Upper lobe of left lung (tissue), 6 donors: Measurements from ENCODE around the gene TOP1. TPM values are rescaled to one million over a fixed set of nuclear protein-coding genes. Genes with fewer than 3 reads are reported as not detected.

Experiments used
- ATAC-seq, 2 donors: fragments of 200-7000 bp; cut with Tn5 transposase; one replicate each; pipeline ENCODE4 v1.9.1; 2022; ENCODE audit warnings: mild to moderate bottlenecking in 2 of 2, moderate library complexity in 2 of 2; ENCODE audit not compliant: low FRiP score in 2 of 2
- DNase-seq, 2 donors: peaks; one replicate each; pipeline ENCODE4 v3.0.0-alpha.2; 2019 to 2020
- H3K27ac ChIP-seq, 4 donors: fragments of 200-600 bp; sonication (generic); one replicate each; pipeline ENCODE4 v1.5.1; 2016 to 2019
- H3K27me3 ChIP-seq, 4 donors: fragments of 200-600 bp; sonication (generic); one replicate each; pipeline ENCODE4 v1.5.1; 2017 to 2019
- H3K36me3 ChIP-seq, 4 donors: fragments of 200-600 bp; sonication (generic); one replicate each; pipeline ENCODE4 v1.5.1; 2016 to 2019
- H3K4me1 ChIP-seq, 4 donors: fragments of 200-600 bp; sonication (generic); one replicate each; pipeline ENCODE4 v1.5.1; 2018 to 2019
- H3K4me3 ChIP-seq, 4 donors: fragments of 200-600 bp; sonication (generic); one replicate each; pipeline ENCODE4 v1.5.1; 2017 to 2019; ENCODE audit warnings: mild to moderate bottlenecking in 2 of 4, moderate library complexity in 1 of 4
- H3K9me3 ChIP-seq, 4 donors: fragments of 200-600 bp; sonication (generic); one replicate each; pipeline ENCODE4 v1.5.1; 2018 to 2019
- EP300 ChIP-seq, 4 donors: sonication (generic); formaldehyde crosslinking; IDR thresholded peaks; one replicate each; pipeline ENCODE4 v1.5.1; 2017; ENCODE audit warnings: antibody characterized with exemption in 4 of 4, control low read depth in 2 of 4
- POLR2A ChIP-seq, 4 donors: fragments of 450-650 bp; IDR thresholded peaks; one replicate each; pipeline ENCODE4 v1.5.1; 2016 to 2017; ENCODE audit warnings: antibody characterized with exemption in 4 of 4, mild to moderate bottlenecking in 2 of 4
- POLR2AphosphoS5 ChIP-seq, 2 donors: sonication (generic); formaldehyde crosslinking; IDR thresholded peaks; one replicate each; pipeline ENCODE4 v1.5.1; 2017; ENCODE audit warnings: antibody characterized with exemption in 2 of 2
- WGBS, 2 donors: methylation state at CpG; one replicate each; pipeline ENCODE4 v1.1.5; 2017 to 2018; 5-methylcytosine and 5-hydroxymethylcytosine counted together
- total RNA-seq, 6 donors: library from RNA; depleted of rRNA in 4 of 6; stranded (reverse); fragments of >200 nt in 4 of 6; gene quantifications; one replicate each; pipeline versions ENCODE4 v1.1.0 to v1.2.1, GENCODE V29; 2016 to 2021
- TF ChIP-seq, protein P1 (sequence below), 6 experiments: fragments of 450-650 bp in 4 of 6; fragments of 200-600 bp in 2 of 6; sonication (generic) in 2 of 6; IDR thresholded peaks; one replicate each; pipeline ENCODE4 v1.5.1; 2016 to 2019; ENCODE audit warnings: antibody characterized with exemption in 6 of 6
- donor health status: DM: no; HTN: no; CAD: no; lungs with moderate emphysema.
- donor health status: DM: no; HTN: yes; CAD: no; lungs with severe emphysema.

TOP1 gene
- total RNA-seq, 6 donors from 2014 or later, result 39.8 to 94.2 (median 49.0) TPM

DNA sequence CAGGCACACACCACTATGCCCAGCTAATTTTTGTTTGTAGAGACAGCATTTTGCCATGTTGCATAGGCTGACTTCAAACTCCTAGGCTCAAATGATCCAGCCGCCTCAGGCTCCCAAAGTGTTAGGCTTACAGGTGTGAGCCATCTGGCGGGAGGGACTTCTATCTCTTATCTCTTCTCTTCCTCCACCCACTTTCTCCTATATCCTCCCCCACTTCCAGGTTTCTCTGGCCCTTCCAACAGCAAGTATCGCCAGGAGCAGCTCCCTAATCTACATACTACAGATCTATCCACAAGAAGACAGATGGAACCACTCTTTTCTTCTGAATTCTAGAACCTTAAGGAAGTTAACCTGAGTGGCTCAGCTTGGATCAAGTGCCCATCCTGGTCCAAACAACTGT lies 5.1 kb upstream of the TOP1 start:
- DNase-seq (no peak), ATAC-seq (no peak)
- H3K36me3 ChIP-seq, result no peaks in the 10 kb centered on the region
- H3K27ac ChIP-seq, result no peak overlapping the region
- H3K27me3 ChIP-seq, result no peaks in the 10 kb centered on the region
- no peaks in the 10 kb centered on the region for H3K9me3 ChIP-seq
- 85 to 88% methylated on average over 3 of the region's 3 CpGs for WGBS, 2 donors
- TF ChIP-seq, protein P1, sequence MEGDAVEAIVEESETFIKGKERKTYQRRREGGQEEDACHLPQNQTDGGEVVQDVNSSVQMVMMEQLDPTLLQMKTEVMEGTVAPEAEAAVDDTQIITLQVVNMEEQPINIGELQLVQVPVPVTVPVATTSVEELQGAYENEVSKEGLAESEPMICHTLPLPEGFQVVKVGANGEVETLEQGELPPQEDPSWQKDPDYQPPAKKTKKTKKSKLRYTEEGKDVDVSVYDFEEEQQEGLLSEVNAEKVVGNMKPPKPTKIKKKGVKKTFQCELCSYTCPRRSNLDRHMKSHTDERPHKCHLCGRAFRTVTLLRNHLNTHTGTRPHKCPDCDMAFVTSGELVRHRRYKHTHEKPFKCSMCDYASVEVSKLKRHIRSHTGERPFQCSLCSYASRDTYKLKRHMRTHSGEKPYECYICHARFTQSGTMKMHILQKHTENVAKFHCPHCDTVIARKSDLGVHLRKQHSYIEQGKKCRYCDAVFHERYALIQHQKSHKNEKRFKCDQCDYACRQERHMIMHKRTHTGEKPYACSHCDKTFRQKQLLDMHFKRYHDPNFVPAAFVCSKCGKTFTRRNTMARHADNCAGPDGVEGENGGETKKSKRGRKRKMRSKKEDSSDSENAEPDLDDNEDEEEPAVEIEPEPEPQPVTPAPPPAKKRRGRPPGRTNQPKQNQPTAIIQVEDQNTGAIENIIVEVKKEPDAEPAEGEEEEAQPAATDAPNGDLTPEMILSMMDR (IDR thresholded peaks at IDR 0.05), result no peak
- TF ChIP-seq POLR2A (IDR thresholded peaks at IDR 0.05) (no peak), POLR2AphosphoS5 (IDR thresholded peaks at IDR 0.05) (no peak), EP300 (IDR thresholded peaks at IDR 0.05) (no peak)
- no peak overlapping the region for H3K4me3 ChIP-seq
- peaks cover 4 to 7% (median 5%) of the 10 kb centered on the region in 4 donors for H3K4me1 ChIP-seq

DNA sequence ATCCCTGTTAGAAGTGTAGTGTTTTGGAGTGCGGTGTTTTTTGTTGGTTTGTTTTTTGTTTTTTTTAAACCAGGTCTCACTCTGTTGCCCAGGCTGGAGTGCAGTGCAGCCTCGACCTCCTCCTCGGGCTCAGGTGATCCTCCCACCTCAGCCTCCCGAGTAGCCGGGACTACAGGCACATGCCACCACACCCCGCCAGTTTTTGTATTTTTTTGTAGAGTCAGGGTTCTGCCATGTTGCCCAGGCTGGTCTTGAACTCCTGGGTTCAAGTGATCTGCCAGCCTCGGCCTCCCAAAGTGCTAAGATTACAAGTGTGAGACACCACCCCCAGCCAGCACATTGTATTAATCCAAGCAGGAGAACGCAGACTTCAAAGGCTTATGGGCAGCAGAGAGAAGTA lies 1.3 kb upstream of the TOP1 start:
- DNase-seq (no peak), ATAC-seq (no peak)
- Histone ChIP-seq H3K9me3 (no peaks in the 10 kb centered on the region), H3K4me3 (no peak overlapping the region), H3K4me1 (peaks cover 24 to 34% (median 25%) of the 10 kb centered on the region in 4 donors), H3K36me3 (no peaks in the 10 kb centered on the region), H3K27me3 (no peaks in the 10 kb centered on the region), H3K27ac (peak overlapping the region in 1 of 4 donors; percentile 99)
- WGBS, 2 donors, result 90 to 91% methylated on average over 8 of the region's 8 CpGs
- TF ChIP-seq POLR2AphosphoS5 (IDR thresholded peaks at IDR 0.05) (no peak), EP300 (IDR thresholded peaks at IDR 0.05) (no peak), POLR2A (IDR thresholded peaks at IDR 0.05) (no peak)
- TF ChIP-seq, protein P1 (IDR thresholded peaks at IDR 0.05), result no peak

DNA sequence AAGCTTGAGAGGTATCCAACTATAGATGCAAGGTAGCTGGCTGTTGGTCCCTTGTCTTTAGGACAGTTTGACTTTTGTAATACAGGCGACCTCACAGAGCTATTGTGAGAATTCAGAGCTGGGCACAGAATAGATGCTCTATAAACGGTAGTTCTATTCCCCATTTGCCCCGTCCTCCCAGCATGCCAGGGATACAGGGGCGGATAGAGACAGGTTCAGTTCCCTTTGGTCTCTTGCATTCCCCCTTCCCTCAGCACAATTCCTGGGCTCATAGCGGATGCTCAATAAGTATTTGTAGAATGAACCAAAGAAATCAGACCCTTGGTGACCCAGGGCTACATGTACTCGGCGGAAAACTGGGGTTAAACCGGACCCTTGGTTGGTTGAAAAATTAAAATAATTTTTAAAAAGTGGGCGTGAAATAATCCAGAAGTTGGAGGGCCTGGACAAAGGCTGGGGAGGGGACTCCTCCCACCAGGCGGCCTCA lies 707 bp upstream of the TOP1 start:
- Histone ChIP-seq H3K27ac (peak overlapping the region; percentile 45 to 99 (median 72)), H3K27me3 (no peaks in the 10 kb centered on the region), H3K36me3 (no peaks in the 10 kb centered on the region), H3K9me3 (no peaks in the 10 kb centered on the region), H3K4me1 (peaks cover 29 to 40% (median 31%) of the 10 kb centered on the region in 4 donors), H3K4me3 (peak overlapping the region in 3 of 4 donors; percentile 63 to 80 (median 73))
- WGBS, 2 donors, result 36% methylated on average over 10 of the region's 10 CpGs
- DNase-seq (no peak), ATAC-seq (no peak)
- TF ChIP-seq POLR2A (IDR thresholded peaks at IDR 0.05) (no peak), POLR2AphosphoS5 (IDR thresholded peaks at IDR 0.05) (no peak), EP300 (IDR thresholded peaks at IDR 0.05) (no peak)
- TF ChIP-seq, protein P1 (IDR thresholded peaks at IDR 0.05), result no peak

DNA sequence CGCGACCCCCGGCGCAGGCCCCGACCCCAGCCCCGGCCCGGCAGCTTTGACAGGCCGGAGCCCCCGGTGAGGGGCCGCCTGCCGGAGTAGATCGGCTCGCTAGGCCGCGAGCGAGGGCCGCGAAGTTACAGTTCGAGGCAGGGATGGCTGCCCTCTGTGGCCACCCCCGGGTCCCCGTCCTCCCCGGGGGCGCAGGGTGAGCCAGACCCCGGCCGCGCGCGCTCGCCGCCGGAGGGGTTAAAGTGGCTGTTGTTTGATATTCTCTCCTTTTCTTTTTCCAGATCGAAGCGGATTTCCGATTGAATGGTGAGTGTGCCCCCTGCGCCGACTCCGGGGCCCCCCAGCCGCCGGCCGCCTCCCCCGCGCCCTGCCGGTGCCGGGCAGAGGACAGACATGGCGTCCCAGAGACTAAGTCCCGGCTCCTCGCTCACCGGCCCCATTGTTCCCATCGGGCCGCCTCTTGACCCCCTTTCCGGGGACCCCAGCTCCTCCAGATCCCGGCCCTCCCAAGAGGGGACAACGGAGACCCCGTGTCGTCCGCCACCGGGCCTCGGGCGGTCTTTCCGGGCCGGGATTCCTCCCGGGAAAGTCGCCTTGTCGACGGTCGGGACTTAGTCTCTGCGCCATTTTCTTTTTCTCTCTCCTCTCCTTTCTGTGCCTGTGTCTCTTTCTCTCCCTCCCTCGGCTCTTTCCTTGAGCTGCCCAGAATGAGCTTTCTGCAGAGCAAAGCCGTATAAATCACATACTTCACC lies 704 bp downstream of the TOP1 start:
- ATAC-seq (peak in 1 of 2 donors; percentile 62), DNase-seq (peak in 1 of 2 donors; percentile 90)
- no peaks in the 10 kb centered on the region for H3K27me3 ChIP-seq
- H3K9me3 ChIP-seq, result no peaks in the 10 kb centered on the region
- H3K36me3 ChIP-seq, result no peaks in the 10 kb centered on the region
- 1 to 2% methylated on average over 21 to 39 of the region's 69 CpGs for WGBS, 2 donors
- TF ChIP-seq POLR2AphosphoS5 (IDR thresholded peaks at IDR 0.05) (peak in 1 of 2 donors; percentile 12), EP300 (IDR thresholded peaks at IDR 0.05) (no peak), POLR2A (IDR thresholded peaks at IDR 0.05) (no peak)
- TF ChIP-seq, protein P1 (IDR thresholded peaks at IDR 0.05), result no peak
- H3K4me1 ChIP-seq, result peaks cover 43 to 54% (median 44%) of the 10 kb centered on the region in 4 donors
- peak overlapping the region; percentile 94 to 100 (median 99) for H3K27ac ChIP-seq
- H3K4me3 ChIP-seq, result peak overlapping the region; percentile 63 to 97 (median 76)
